Pulmonary artery endothelial cell (primary cell): Measurements from ENCODE around the gene ACBD6. TPM values are rescaled to one million over a fixed set of nuclear protein-coding genes. Genes with fewer than 3 reads are reported as not detected.
"Not testable (repeated sequence)": the region's sequence is repeated elsewhere in the genome, so short reads cannot be mapped to it uniquely, and the experiment has no call there.

Experiments used
- DNase-seq: peaks from one replicate; pipeline ENCODE4 v3.0.0-alpha.2; 2011; ENCODE audit warnings: low read depth, low spot score
- total RNA-seq: library from RNA; depleted of rRNA; stranded (reverse); fragments of >200 nt; gene quantifications from 2 replicates; pipeline ENCODE4 v1.2.3, GENCODE V29; 2014

ACBD6 gene, protein sequence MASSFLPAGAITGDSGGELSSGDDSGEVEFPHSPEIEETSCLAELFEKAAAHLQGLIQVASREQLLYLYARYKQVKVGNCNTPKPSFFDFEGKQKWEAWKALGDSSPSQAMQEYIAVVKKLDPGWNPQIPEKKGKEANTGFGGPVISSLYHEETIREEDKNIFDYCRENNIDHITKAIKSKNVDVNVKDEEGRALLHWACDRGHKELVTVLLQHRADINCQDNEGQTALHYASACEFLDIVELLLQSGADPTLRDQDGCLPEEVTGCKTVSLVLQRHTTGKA
- 53.3 and 78.5 TPM in 2 replicates for total RNA-seq

DNA sequence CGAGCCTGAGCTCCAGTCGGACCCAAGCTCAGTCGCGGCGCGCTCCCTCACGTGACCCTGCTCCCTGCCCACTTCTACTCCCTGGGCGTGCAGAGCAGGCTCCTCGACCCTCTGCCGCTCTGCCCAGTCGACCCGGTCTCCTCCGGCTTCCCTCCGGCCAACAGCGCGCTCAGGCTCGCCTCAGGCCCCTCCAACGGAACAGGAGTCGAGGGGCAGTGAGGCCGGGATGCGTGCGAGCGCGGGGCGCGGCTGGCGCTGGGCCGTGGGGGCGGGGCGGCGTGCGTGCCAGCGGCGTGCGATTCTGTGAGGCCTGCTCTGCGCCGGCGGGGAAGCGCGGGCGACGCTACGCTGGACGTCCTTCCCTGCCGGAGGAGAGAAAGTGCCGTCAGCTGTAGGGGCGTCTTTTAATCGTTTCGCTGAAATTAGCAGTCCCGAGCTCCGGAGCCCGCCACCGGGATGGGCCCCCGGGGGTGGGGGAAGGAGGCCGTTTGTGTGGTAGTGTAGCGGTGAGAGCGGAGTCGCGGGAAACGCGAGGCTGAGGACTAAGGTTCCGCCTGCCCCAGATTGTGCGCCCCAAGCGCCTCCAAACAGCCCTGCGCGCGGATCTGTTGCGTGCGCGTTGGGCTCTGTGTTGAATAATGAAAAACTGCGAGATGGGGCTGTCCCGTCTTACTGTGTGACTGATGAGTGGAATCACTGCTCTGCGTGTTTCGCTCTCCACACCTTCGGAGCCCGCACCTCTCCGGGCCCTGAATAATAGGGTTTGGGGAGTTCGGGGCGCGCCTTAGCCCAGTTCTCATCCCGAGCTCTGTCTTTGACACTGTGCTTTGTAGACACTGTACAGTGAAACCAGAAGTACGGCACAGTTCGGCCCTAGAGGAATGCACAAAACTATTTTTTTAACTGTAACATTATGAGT is at the start of gene ACBD6:
Gene ACBD6 (minus strand): TSS at position 217 of the 919 bp plus-strand sequence. CDS start 311 bp downstream, outside the sequence.
- DNase-seq = no peak

DNA sequence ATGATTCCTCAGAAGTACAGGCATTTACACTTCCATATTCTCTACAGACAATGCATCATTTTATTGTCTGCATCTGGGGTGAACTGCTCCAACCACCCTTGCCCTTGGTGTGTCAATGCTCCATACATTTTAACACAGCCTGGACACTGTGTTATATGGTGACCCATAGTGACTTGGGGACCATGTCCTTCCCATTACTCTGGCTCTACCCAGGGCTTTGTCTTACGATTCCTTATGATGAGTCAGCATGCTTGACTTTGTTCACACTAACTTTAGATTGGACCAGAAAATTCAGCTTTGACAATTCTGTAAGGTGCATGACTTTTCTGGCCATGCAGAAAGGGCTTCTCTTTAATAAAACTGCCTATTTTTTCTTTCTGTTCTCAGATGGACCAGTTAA is 49.6 kb upstream of the ACBD6 start:
- DNase-seq = no peak

DNA sequence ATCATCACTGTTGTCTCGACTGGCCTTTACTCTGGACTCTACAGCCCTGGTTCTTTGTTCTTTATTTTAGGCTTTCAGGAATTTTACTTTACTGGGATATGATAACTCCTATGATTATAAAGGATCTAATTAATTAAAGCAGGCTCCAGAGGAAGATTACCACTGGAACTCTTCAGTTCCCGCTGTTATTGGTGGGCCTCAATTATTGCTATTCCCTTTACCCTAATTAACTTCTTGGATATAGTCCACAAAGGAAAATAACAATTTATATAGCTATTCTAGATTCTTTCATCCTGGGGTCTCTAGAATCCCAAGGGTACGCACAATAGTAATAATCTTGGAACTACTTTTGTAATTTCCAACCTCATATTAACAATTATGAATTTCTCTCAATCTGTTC is 47.9 kb upstream of the ACBD6 start:
- no peak for DNase-seq

DNA sequence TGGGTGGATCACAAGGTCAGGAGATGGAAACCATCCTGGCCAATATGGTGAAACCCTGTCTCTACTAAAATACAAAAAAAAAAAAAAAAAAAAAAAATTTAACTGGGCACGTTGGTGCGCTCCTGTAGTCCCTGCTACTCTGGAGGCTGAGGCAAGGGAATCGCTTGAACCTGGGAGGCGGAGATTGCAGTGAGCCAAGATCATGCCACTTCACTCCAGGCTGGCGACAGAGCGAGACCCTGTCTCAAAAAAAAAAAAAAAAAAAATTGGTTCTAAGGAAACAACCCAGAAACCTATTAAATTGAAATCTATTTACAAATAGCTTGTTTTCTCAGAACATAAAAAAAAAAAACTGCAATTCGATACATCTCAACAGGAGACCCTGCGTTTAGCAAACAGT is 47.4 kb upstream of the ACBD6 start:
- DNase-seq = not testable (repeated sequence)

DNA sequence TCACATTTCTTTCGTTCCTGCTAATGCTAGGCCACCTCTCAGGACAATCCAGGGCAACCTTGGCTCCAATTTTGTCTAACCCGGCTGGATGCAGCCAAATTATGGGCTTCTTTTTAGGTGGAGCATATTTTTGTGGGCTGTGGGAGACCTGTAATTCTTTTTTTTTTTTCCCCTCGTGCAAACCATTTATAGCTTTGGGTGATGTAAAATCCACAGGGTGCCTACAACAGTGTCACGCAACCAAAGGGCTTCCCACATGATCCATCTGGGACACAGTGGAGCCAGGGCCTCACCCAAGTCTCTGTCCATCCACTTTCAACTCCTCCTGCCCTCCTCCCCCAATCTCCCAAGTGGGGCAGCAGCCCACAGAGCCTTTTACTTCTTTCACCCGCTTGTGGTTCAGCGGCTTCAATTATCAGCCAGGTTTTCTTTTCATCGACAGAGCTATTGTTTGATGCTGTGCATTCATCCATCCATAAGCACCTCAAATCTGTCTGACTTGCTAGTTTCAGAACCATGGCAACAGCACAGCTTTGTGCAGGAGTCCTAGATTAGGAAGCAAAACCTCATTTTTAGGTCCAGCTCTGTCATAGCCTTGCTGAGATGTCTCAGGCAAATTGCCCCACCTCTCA is 46.4 kb upstream of the ACBD6 start:
- DNase-seq = no peak

DNA sequence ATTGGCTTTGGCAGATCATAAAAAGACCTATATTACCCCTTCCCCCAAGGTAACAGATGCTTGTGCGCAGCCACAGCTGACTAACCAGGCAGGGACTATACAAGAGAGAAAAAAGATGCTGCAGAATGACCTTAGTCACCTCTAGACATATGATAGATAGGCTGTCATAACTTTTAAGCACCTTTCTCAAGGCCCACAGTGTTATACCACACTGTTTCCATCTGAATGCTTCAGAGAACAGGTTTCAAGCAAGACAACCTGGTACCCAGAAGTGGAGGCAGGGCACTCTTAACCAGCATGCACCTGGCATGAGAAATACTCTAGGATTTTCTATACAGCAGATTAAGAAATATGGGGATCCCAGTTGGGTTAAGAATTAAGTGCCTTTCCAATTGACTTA is 43.6 kb upstream of the ACBD6 start:
- no peak for DNase-seq

DNA sequence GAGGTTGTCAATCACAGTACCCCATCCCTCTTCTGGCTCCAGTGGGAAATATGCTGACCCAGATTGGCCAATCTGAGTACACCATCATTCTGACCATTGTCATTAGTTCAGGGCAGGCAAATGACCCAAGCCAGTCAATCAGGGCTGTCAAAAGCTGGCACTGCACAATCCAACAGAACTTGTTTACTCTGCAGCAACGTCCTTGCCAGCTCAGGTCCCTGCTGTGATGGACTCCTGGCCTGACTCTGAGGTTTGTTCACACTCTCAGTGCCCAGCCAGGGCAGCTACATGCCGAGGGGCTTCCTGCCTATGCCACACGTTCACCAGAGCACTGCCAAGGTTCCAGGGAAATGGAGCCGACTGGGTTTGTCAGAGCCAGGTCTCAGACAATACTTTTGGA is 41.7 kb upstream of the ACBD6 start:
- DNase-seq = no peak

DNA sequence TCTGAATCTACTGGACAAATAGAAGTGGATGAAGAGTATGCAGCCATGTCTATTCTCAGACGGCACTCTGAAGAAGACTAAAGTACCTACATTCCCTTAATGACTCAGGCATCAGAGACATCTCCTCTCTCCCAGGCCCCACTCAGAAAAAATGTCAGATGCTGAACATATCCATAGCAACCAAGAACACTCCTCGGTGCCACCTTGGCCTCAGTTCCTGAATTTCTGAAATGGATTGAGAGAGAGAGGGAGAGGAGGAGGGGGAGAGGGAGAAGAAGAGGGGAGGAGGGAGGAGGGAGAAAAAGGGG is 40.4 kb upstream of the ACBD6 start:
- no peak for DNase-seq

DNA sequence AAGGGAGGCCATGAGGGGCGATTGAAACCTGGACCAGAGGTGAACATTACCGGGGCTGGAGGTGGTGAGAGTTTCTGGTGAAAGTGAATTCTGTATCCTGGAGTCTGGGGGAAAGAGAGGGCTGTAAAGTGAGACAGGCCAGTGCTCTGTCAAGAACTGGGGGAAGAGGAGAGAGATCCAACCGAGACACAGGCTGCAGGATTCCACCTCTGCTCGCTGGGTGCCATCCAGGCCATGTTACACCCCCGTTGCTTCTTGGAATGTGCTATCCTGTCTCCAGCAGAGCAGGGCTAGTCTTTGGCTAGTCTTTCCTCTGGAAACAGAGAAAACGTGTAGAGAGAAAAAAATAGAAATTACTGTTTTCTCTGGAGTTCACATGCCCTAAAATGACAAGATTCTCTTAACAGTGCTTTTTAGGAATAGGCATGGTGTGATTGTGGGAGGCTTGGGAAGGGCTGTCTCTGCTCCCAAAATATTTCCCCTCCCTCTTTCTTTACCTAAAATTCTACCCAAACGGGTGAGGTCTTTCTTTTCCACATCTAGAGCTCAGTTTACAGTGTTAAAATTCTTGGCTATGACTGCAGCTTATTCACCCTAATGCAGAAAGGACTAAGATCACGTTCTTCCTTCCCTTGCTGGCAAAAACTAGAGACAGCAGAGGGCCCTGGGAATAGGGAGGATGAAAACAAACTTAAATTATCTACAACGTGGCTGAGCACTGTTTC is 39.9 kb upstream of the ACBD6 start:
- no peak for DNase-seq

DNA sequence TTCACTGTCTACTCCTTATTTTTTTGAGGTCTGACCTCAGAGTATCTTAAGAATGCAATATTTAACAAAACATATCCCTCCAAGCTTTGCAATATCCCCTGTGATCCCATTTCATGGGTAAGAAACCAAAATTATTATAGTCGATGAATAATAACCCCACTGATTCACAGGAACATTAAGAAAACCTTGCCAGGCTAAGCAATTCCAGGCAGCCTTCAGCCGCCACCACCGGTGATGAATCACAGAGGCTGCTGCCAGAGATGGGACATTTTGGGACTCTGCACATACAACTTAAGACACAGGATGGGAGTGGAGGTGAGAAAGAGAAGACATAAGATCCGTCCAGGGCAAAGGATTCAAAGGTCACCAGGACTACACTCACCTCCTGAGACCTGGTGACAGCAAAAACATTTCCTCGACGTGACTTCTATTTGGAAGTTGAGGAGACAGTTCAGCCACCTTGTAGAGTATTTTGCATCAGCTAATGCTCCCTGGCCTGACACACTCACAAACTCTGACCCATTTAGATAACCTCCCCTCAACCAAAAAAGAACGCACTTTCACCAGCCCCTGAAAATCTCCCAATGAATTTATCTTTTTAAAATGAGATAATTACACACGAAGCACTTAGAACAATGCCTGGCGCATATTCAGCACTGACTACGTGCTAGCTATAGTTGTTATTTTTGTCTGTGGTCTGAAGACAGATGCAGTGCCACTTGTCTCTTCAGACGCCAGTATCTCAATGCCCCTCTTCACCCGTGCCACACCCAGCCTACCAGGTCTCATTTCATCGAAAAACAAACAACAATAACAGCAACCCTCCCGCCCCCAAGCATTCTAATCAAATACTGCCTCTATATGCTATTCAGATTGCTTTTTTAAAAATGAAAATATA is 38.6 kb upstream of the ACBD6 start:
- DNase-seq = no peak

DNA sequence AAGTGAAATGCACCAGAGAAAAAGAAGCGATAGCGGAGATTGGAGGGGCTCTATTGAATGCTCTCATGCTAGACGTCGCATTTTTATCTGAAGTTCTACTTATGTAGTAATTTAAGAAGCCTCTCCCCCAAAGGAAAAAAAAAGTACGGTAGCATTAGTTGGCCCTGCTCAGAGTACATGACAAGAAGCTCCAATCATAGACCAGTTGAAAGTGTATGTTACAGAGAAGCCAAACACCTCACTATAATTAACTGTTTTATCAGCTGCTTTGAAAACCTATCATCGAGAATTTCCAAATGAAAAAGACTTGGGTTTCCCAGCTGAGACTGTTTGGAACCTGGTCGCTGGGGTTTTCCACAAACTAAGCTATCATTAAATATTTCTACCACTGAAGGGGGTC is 36.8 kb upstream of the ACBD6 start:
- DNase-seq = no peak

DNA sequence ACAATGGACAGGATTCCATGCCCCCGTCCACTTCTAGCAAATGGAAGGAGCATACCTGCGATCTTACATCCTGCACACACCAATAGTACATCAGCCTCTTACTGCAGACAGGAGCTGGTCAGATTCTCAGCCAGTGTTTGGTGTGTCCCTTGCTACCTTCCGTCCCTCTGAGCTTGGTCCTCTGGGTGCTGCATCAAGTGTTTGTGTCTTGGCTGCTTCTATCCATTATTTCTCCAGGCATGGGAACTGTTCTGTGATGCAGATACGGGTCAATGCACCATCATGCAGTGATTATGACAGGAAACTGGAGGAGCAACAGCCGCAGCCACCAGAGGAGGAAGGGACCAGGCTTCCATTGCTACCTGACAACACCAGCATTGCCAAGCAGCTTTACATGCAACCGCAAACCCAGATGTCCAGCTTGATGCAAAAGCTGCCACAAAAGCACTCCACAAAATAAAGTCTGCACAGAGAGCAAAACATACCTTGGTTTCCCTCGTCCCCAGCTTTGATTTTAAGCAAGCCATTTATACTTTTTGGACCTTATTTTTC is 34.5 kb upstream of the ACBD6 start:
- DNase-seq = no peak

DNA sequence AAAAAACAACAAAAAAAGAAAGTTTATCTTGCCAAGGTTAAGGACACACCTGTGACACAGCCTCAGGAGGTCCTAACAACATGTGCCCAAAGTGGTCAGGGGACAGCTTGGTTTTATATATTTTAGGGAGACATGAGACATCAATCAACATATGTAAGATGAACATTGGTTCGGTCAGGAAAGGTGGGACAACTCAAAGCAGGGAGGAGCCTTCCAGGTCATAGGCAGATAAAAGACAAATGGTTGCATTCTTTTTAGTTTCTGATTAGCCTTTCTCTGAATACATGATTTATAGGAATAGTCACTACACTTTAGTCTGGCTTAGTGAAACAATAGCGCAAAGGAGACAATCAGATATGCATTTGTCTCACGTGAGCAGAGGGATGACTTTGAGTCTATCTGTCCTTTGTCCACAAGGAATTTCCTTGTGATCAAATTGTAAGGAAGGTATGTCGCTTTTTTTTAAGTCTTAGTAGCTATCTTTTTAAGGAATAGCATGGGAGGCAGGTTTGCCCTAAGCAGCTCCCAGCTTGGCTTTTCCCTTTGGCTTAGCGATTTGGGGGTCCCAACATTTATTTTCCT is 33.1 kb upstream of the ACBD6 start:
- DNase-seq = no peak

DNA sequence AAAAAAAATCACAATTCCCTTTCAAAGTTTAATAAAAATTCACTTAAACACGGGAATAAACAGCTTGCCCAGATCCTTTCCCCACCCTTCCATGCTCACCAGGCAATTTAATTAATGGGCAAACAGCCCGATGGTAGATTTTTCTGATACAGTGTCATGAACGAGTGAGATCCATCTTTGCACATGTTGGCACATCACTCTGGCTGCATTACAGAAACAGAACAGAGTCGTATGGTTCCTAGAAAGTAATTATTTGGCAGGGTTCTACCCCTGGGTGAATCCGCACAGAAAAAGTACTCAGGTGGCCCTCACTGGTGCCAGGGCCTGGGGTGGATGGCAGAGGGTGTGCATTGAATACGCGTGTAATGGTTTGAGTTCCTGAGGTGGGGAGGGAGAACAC is 31.8 kb upstream of the ACBD6 start:
- no peak for DNase-seq

DNA sequence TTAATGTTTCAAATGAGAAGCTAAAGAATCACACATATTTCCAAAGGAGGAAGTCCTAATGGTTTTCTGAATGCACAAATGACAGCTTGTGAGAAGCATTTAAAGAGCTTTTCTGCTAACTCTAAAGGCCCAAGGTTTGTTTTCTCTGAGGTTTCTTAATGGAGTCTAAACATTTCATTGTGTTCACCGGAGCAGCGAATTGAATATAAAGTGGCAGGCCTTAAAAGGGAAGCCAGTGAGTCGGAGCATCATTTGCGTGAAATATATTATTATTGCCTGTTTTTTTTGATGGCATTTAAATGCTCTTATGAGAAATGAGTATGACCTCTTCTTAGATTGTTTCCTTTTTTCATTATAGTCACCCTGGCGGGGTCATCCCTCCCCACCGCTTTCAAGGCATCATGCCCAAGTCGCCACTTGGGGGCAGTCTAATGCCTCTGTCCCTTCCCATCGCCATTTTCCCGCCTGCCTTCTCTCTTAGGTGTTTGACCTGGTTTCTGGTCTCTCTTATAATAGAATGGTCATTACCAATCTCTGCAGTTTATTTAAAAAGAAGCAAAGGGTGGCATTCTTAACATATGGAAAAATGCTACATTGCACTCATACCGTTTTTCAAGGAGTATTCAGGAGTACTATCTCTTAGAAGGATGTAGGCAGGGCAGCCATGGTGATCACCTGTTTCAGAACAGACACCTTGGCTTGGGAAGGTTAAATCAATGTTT is 31.1 kb upstream of the ACBD6 start:
- DNase-seq = no peak

DNA sequence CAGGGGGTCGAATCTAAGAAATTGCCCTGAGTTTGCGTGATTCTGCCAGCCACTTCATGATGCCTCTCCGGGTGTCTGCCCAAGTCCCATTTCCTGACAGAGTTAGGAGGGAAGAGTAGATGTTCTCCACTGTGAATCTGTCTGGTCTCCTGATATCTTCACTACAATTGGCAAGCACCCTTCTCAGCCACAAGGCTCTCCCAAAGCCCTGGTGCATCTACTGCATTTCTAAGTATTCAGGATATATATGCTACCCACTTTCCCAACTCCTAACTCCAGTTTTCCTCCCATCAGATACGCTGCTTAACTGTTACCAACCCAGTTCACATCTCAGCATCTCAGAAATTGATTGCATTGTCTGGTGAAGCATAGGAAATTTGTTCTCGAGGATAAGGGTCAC is 30.5 kb upstream of the ACBD6 start:
- DNase-seq = no peak

DNA sequence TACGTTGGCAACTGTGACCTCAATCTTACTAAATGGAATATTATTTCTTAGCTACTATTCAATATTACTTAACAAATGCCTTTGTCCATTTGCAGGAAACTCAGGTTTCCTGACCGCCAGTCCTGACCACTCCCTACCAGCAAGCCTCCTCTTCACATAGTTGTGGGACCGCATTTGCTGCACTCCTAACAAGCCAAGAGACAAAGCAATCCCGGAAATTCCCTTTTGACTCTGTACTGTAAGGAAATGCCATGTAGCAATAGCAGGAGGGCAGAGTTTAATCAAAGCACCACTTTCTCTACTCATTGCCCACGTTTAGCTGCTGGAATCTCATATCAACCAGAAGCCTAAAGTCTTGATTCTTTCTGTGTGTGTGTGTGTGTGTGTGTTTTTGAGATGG is 28.1 kb upstream of the ACBD6 start:
- DNase-seq = peak; percentile 85

DNA sequence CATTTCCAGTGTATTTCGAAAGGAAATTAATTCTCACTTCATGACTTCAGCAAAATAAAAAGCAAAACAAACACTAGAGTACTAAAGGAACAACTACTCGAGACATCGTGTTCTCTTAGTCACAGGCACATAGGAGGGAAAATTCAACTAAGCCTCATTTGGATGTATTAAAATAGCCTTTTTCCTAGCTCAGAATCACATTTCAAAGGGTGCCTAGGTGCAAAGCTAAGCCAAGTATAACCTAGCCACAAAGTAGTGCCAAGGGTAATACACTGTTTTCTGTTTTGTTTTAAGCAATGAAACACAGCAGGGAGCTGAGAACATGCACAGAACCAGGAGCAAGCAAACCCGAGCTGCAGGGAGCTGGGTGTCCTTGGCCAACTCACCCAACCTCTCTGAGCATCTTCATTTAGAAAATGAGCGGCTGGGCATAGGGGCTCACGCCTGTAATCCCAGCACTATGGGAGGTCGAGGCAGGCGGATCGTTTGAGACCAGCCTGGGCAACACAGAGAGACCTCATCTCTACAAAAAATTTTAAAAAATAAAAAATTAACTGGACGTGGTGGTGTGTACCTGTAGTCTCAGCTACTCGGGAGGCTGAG is 26.6 kb upstream of the ACBD6 start:
- no peak for DNase-seq

DNA sequence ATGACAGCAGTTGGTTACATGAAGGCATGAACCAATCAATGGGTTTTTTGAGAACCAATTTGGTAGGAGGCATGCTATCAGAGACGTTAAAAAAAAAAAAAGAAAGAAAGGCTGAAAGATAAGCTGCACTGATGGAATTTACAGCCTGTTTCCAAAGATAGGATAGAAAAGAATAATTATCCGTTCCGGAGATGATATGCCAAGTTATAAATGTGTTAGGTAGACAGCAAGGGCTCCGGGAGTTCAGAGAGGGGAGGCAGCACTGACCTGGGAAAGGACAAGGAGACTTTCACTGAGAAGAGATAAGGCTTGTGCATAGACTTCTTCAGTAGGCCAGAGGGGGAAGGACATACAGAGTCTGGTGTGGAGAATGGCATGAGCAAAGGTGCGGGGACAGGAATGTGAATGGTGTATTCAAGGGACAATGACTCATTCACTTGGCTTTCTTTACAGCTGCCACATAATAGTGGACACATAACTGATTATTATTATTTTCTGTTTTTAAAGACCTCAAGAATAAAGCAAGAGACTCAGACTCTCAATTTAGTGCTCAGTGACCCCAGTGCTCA is 24.8 kb upstream of the ACBD6 start:
- no peak for DNase-seq
